RWPE1 (cell line): ENCODE data around the gene IPCEF1.

Source experiments
- CTCF ChIA-PET: fragments of 350-600 bp; sonication (Branson Sonifier 250); formaldehyde crosslinking; extraction: SDS; loops from one replicate; lab custom pipeline; 2021; lab: Yijun Ruan, JAX
- POLR2A ChIA-PET: fragments of 400-600 bp; formaldehyde crosslinking; extraction: SDS; loops from one replicate; lab custom pipeline; 2020; ENCODE audit warnings: antibody characterized with exemption; ENCODE audit not compliant: low non-redundant PET; lab: Yijun Ruan, JAX
- DNase-seq: peaks from one replicate; pipeline ENCODE4 v3.0.0; 2012; ENCODE audit warnings: low spot score
- H3K27ac ChIP-seq: fragments of 450-650 bp; 2 replicates; pipeline ENCODE4 v1.5.1; 2017
- TF ChIP-seq, protein P1 (sequence below): fragments of 450-650 bp; conservative IDR thresholded peaks from 2 replicates; pipeline ENCODE4 v1.5.1; 2017; ENCODE audit warnings: low read depth, mild to moderate bottlenecking

Gene IPCEF1

DNA sequence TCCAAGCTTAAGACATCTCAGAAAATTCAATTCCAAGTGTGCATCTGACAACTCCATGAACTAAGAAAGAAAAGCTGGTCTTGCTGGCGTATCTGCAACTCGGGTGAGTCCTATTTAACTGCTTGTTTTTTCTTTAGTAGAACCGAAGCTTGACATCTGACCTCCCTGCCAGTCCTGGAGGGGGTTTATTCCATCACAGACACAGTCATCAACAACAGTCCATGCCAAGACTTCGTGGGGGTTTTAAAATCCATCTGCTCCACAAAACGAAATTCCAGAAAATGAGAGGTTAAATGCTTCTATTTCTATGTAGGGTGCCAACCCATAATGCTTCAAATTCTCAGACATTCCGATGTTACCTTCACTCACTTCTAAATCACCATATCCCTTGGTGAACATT, 133.9 kb downstream of the IPCEF1 start:
- no peak overlapping the region for H3K27ac ChIP-seq
- TF ChIP-seq, protein P1, sequence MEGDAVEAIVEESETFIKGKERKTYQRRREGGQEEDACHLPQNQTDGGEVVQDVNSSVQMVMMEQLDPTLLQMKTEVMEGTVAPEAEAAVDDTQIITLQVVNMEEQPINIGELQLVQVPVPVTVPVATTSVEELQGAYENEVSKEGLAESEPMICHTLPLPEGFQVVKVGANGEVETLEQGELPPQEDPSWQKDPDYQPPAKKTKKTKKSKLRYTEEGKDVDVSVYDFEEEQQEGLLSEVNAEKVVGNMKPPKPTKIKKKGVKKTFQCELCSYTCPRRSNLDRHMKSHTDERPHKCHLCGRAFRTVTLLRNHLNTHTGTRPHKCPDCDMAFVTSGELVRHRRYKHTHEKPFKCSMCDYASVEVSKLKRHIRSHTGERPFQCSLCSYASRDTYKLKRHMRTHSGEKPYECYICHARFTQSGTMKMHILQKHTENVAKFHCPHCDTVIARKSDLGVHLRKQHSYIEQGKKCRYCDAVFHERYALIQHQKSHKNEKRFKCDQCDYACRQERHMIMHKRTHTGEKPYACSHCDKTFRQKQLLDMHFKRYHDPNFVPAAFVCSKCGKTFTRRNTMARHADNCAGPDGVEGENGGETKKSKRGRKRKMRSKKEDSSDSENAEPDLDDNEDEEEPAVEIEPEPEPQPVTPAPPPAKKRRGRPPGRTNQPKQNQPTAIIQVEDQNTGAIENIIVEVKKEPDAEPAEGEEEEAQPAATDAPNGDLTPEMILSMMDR: no peak
- no peak for DNase-seq
- ChIA-PET POLR2A (no interaction called here), CTCF (no interaction called here)

DNA sequence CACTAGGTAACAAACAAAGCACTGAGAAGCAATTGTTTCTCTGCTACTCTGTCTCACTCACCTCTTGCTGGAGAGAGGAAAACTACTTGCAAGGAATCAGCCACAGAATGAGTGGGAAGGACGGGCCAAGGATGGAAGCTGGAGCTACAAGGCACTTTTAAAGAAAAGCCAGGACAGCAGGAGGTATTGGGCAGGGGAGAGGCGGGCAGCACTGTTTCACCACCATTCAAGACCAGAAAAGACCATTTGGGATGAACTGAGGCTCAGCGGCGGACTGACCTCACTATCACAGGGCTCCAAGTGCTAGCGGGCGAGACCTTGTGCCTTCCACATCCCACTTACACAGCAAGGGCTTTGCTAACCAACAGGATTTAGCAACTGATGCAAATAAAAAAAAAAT, 137.4 kb downstream of the IPCEF1 start:
- ChIA-PET POLR2A (no interaction called here), CTCF (no interaction called here)
- TF ChIP-seq, protein P1: no peak
- DNase-seq: no peak
- no peak overlapping the region for H3K27ac ChIP-seq

DNA sequence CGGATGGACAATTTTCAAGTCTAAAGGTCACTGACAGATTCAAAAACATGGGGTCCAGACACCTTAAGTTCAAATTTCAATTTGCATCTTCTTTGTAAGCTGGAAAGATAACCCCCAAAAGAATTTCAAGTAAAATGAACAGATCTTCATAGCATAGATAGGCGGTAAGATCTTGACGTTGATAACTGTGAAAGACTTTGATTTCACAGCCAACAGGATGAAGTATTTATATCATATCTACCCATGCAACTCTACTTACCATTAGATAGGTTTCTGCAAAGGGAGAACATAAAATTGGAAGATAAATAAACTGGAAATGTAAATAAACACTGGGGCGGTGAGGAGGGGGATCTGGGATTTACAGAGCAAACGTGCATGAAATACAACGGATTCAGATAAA, 137.8 kb downstream of the IPCEF1 start:
- DNase-seq: no peak
- ChIA-PET CTCF (no interaction called here), POLR2A (no interaction called here)
- H3K27ac ChIP-seq: no peak overlapping the region
- TF ChIP-seq, protein P1: no peak

DNA sequence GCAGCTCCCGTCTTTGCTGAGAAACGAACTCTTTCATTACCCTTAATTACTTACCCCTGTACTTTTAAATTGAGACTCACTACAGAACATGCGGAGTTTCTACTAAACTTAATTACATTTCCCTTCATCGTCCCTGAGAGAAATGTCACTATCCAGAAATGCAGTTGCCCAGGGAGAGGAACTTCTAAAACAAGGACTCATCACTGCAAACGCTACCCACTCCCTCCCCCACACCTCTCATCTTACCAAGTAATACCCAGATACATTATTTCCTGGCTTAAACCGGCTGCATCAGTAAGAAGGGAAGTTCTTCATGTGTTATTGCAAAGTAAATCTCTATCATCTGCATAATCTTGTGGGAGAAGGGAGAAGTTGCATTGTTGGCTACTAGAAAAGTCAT, 138.3 kb downstream of the IPCEF1 start:
- TF ChIP-seq, protein P1: no peak
- H3K27ac ChIP-seq: no peak overlapping the region
- POLR2A ChIA-PET: no interaction called here
- CTCF ChIA-PET: no interaction called here
- no peak for DNase-seq

DNA sequence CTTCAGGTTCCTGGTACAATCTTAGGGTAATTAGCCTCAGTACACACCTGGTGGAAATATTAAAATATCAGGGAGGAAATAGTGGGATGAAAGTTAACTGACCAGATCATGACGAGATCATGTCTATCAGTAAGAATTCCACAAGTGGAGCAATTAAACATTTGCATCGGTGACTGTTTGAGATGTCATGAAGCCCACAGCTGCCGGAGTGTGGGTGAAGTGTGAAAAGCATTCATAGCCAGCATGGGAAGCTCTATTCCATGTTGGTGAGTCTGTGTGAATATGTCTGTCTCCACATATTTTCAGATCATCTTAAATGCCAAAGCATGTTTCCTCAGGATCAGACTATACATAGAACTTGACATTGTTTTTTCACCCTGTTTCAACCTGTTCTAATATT, 142.8 kb downstream of the IPCEF1 start:
- no peak overlapping the region for H3K27ac ChIP-seq
- DNase-seq: no peak
- ChIA-PET CTCF (no interaction called here), POLR2A (no interaction called here)
- TF ChIP-seq, protein P1: no peak

DNA sequence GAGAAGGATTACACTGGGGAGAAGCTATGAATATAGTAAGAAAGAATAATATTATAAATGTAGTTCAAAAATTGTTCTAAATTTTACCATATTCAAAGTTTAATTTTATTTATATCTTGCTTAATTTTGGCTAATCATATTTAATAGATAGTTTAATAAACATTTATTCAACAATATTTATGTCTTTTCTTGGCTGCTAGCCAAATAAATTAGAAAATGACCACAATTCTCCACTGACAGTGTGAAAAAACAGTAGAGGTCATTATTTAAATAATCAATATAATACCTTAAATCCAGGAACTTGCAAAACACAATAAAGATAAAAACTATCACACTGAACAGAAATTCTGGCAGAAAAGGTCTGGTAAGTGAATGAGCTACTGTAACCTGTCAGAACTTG, 145.9 kb downstream of the IPCEF1 start:
- POLR2A ChIA-PET: no interaction called here

More for the DNA sequence above, 145.9 kb downstream of the IPCEF1 start:
- TF ChIP-seq, protein P1: no peak
- no peak overlapping the region for H3K27ac ChIP-seq
- no peak for DNase-seq
- CTCF ChIA-PET: interaction anchor here (0.6 to 1.4 kb wide), 2 partner anchors 22 to 41 kb away, joined by 3 to 4 read pairs; no protein-coding TSS in a partner anchor
